CD8-positive, alpha-beta memory T cell (primary cell): ENCODE results near the gene CEACAM4. TPM values are rescaled to one million over a fixed set of nuclear protein-coding genes. Genes with fewer than 3 reads are reported as not detected.
"Not testable (repeated sequence)": the region's sequence is repeated elsewhere in the genome, so short reads cannot be mapped to it uniquely, and the experiment has no call there.

Source experiments
- CTCF ChIA-PET: fragments of 350-600 bp; sonication (Branson Sonifier 250); formaldehyde crosslinking; loops from one replicate; lab custom pipeline; 2021; ENCODE audit warnings: antibody characterized with exemption; lab: Charles Lee
- POLR2A ChIA-PET: fragments of 350-600 bp; sonication (Branson Sonifier 250); formaldehyde crosslinking; loops from one replicate; lab custom pipeline; 2021; ENCODE audit warnings: antibody characterized with exemption; lab: Charles Lee
- DNase-seq, 5 donors: peaks; one replicate each; pipeline versions ENCODE4 v3.0.0 to v3.0.0-alpha.2; 2020 to 2022; ENCODE audit warnings: mixed read lengths in 1 of 5
- H3K27ac ChIP-seq: one replicate; pipeline ENCODE4 v1.7.0; 2013; ENCODE audit warnings: low read depth, mild to moderate bottlenecking, low read length, moderate library complexity
- H3K27me3 ChIP-seq: 2 replicates; pipeline ENCODE4 v1.7.0; 2013; ENCODE audit warnings: low read length, mild to moderate bottlenecking; ENCODE audit not compliant: insufficient read depth, poor library complexity, severe bottlenecking
- H3K36me3 ChIP-seq: 2 replicates; pipeline ENCODE4 v1.7.0; 2013; ENCODE audit warnings: mild to moderate bottlenecking, low read length, moderate library complexity; ENCODE audit not compliant: insufficient read depth
- H3K4me1 ChIP-seq: 2 replicates; pipeline ENCODE4 v1.7.0; 2013; ENCODE audit warnings: mild to moderate bottlenecking, low read length, moderate library complexity; ENCODE audit not compliant: insufficient read depth
- H3K4me3 ChIP-seq: 2 replicates; pipeline ENCODE4 v1.7.0; 2013; ENCODE audit warnings: mild to moderate bottlenecking, low read length
- H3K9me3 ChIP-seq: 2 replicates; pipeline ENCODE4 v1.7.0; 2013; ENCODE audit warnings: mild to moderate bottlenecking, low read length
- H3K27ac Mint-ChIP-seq, 8 donors: one replicate each; pipeline ENCODE4 v1.8.0; 2020 to 2021; ENCODE audit warnings: mixed read lengths in 8 of 8, mild to moderate bottlenecking in 6 of 8, inconsistent platforms in 3 of 8, moderate library complexity in 3 of 8
- H3K27me3 Mint-ChIP-seq, 2 donors: one replicate each; pipeline ENCODE4 v1.8.0; 2020 to 2021; ENCODE audit warnings: mixed read lengths in 2 of 2, mild to moderate bottlenecking in 1 of 2, moderate library complexity in 1 of 2
- H3K36me3 Mint-ChIP-seq, 3 donors: one replicate each; pipeline ENCODE4 v1.8.0; 2020 to 2021; ENCODE audit warnings: mixed read lengths in 3 of 3, inconsistent platforms in 1 of 3, mild to moderate bottlenecking in 1 of 3
- H3K4me1 Mint-ChIP-seq, 3 donors: one replicate each; pipeline ENCODE4 v1.8.0; 2020 to 2021; ENCODE audit warnings: mixed read lengths in 3 of 3, inconsistent platforms in 1 of 3, mild to moderate bottlenecking in 1 of 3
- H3K4me3 Mint-ChIP-seq, 7 donors: one replicate each; pipeline ENCODE4 v1.8.0; 2020 to 2021; ENCODE audit warnings: mixed read lengths in 7 of 7, mild to moderate bottlenecking in 6 of 7, moderate library complexity in 4 of 7, inconsistent platforms in 2 of 7
- H3K9me3 Mint-ChIP-seq, 5 donors: one replicate each; pipeline ENCODE4 v1.8.0; 2020 to 2022; ENCODE audit warnings: mixed read lengths in 5 of 5, mild to moderate bottlenecking in 3 of 5, moderate library complexity in 2 of 5, inconsistent platforms in 1 of 5
- polyA plus RNA-seq: library from polyadenylated mRNA; unstranded; fragments of 300-500 nt; fragmentation: Illumina TruSeq; gene quantifications from one replicate; pipeline ENCODE4 v1.2.3, GENCODE V29; 2021
- total RNA-seq, 2 experiments: library from RNA; stranded (reverse); gene quantifications; one replicate each; pipeline ENCODE4 v1.2.3, GENCODE V29; 2021

Gene CEACAM4
- total and polyA plus RNA-seq, 3 experiments from 2014 or later, result not detected

DNA sequence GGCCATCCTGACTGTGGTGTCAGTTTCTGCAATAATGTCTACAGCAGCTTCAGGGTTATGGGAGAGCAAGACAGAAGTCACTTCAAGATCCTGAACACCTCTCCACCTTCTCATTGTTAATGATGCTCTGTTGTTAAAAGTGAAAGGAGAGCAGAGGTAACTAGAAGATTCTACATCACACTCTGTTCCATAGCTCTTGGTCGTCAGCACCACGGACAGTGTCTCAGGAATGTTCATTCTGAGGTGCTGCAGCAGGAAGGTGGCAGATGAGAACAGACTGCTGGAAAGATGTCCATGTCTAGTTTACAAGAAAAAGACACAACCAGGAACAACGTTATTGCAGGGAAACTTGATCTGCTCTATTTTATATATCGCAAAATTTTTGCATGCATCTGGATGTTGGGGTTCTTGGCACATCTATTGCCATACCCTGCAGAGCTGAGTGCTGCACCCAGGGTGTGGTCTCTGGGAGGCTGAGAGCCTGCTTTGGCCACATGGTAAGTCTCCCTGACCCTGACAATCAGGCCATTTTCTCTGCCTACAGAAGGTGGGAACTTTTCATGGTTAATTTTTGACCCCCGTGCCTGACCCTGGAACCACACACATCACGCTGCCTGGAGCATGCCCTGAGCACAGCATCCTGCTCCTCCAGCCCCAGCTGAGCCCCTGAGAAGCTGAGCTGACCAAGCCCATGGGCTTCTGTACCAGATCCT lies 38.2 kb downstream of the CEACAM4 start:
- no peaks in the 10 kb centered on the region for H3K9me3 ChIP-seq

DNA sequence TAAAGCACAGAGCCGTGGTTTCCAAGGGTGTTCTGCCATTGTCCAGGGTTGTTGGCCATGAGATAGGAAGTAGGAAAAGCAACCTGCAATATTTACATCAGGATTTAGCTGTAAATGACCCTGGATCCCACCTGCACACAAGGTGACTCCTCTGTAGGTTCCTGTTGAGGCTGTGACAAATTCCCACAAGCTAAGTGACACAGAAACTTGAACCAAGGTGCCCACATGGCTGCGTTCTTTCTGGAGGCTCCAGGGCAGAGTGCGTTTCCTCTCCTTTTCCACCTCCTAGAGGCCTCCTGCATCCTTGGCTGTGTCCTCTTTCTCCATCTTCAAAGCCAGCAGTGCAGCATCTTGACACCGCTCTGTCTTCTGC lies 39.0 kb downstream of the CEACAM4 start:
- H3K4me3 Mint-ChIP-seq, result no peak overlapping the region
- peaks cover 0 to 4% (median 0%) of the 10 kb centered on the region in 5 donors for H3K9me3 Mint-ChIP-seq
- Histone ChIP-seq H3K9me3 (no peaks in the 10 kb centered on the region), H3K36me3 (peaks cover 19% of the 10 kb centered on the region), H3K27me3 (no peaks in the 10 kb centered on the region), H3K27ac (no peak overlapping the region), H3K4me3 (no peak overlapping the region), H3K4me1 (no peaks in the 10 kb centered on the region)
- H3K27ac Mint-ChIP-seq, result peak overlapping the region in 4 of 8 donors; percentile 20 to 72 (median 46)
- peaks cover 3 to 4% of the 10 kb centered on the region in 2 donors for H3K27me3 Mint-ChIP-seq
- peaks cover 9 to 59% (median 19%) of the 10 kb centered on the region in 3 donors for H3K36me3 Mint-ChIP-seq
- H3K4me1 Mint-ChIP-seq, result no peaks in the 10 kb centered on the region
- ChIA-PET POLR2A (no interaction called here), CTCF (interaction anchor here (1.6 kb wide), 1 partner anchor 9 kb away, joined by 6 read pairs; no protein-coding TSS in a partner anchor)
- DNase-seq, result no peak

More for the DNA sequence above, 38.2 kb downstream of the CEACAM4 start:
- peak overlapping the region in 2 of 8 donors; percentile 72 to 80 for H3K27ac Mint-ChIP-seq
- Histone ChIP-seq H3K27me3 (no peaks in the 10 kb centered on the region), H3K36me3 (peaks cover 19% of the 10 kb centered on the region), H3K27ac (no peak overlapping the region), H3K4me3 (no peak overlapping the region), H3K4me1 (no peaks in the 10 kb centered on the region)
- no peak overlapping the region for H3K4me3 Mint-ChIP-seq
- H3K4me1 Mint-ChIP-seq, result no peaks in the 10 kb centered on the region
- peaks cover 3 to 12% of the 10 kb centered on the region in 2 donors for H3K27me3 Mint-ChIP-seq
- ChIA-PET CTCF (interaction anchor here (1.6 kb wide), 1 partner anchor 9 kb away, joined by 6 read pairs; no protein-coding TSS in a partner anchor), POLR2A (no interaction called here)
- H3K36me3 Mint-ChIP-seq, result peaks cover under 1 to 51% (median 11%) of the 10 kb centered on the region in 3 donors
- no peak for DNase-seq
- H3K9me3 Mint-ChIP-seq, result no peaks in the 10 kb centered on the region

DNA sequence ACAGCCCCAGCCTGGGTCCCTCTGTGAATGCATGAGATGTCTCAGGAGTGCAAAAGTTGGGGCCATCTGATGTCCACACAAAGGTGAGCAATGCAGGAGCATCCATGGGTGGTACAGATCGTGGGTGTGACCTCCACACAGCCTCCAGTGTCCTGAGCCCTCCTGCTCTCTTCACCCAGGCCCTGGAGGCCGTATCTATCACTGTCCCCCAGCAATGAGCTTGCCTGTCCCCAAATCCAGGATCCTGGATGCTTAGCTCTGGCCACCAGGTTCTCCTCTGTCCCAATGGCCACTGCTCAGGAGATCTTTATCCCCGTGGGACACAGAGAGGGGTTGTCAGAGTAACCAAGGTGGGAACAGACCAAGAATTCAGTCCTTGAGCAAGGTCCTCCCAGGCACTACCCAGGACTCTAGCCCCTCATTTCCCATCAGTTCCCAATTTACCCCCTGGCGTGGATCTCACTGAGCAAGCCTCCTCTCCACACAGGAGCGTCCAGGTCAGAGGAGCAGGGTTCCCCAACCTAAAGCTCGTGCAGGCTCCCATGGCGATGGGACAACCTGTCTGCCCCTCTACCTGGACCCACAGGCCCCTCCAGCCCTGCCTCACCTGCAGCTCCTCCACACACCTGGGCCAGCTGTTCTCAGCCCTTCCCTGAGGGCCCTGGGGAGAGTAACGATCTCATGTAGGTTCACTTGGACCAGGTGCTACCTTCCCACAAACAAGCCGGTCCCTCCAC lies 39.6 kb downstream of the CEACAM4 start:
- no peak for DNase-seq

DNA sequence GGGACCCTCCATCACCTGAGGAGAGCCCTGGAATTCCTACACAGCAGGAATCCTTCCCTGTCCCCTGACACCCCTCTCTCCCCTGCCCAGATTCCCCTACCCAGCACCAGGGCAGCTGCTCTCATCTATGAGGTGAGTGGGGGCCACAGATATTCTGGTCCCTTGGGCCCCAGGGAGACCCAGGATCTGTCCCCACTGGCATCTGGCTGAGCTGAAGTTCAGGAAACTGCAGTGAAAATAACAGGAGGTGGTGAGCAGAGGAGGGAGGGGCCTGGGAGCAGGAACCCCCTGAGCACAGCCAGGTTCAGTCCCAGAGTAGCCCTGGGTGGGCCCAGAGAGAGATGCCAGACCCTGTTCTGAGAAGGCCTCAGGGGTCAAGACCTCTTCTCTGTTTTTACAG lies 40.8 kb downstream of the CEACAM4 start:
- H3K4me3 Mint-ChIP-seq, result no peak overlapping the region
- no peaks in the 10 kb centered on the region for H3K27me3 ChIP-seq
- H3K9me3 ChIP-seq, result no peaks in the 10 kb centered on the region
- H3K4me1 ChIP-seq, result no peaks in the 10 kb centered on the region
- ChIA-PET CTCF (interaction anchor here (0.7 kb wide), 1 partner anchor 20 kb away, joined by 3 read pairs; no protein-coding TSS in a partner anchor), POLR2A (no interaction called here)
- H3K27me3 Mint-ChIP-seq, result no peaks in the 10 kb centered on the region
- no peak overlapping the region for H3K4me3 ChIP-seq
- peaks cover 24% of the 10 kb centered on the region for H3K36me3 ChIP-seq
- no peak overlapping the region for H3K27ac ChIP-seq
- H3K36me3 Mint-ChIP-seq, result peaks cover 26 to 77% (median 33%) of the 10 kb centered on the region in 3 donors
- DNase-seq, result no peak
- peaks cover 2 to 12% (median 6%) of the 10 kb centered on the region in 5 donors for H3K9me3 Mint-ChIP-seq
- H3K27ac Mint-ChIP-seq, result peak overlapping the region in 2 of 8 donors; percentile 47 to 71
- no peaks in the 10 kb centered on the region for H3K4me1 Mint-ChIP-seq

More for the DNA sequence above, 39.6 kb downstream of the CEACAM4 start:
- H3K27ac ChIP-seq, result no peak overlapping the region
- Mint-ChIP-seq H3K36me3 (peaks cover 13 to 65% (median 23%) of the 10 kb centered on the region in 3 donors), H3K4me1 (no peaks in the 10 kb centered on the region), H3K27me3 (peaks cover 1 to 2% of the 10 kb centered on the region in 2 donors), H3K27ac (peak overlapping the region in 1 of 8 donors; percentile 69), H3K9me3 (peaks cover 0 to 5% (median 0%) of the 10 kb centered on the region in 5 donors), H3K4me3 (no peak overlapping the region)
- peaks cover 19% of the 10 kb centered on the region for H3K36me3 ChIP-seq
- H3K4me1 ChIP-seq, result no peaks in the 10 kb centered on the region
- POLR2A ChIA-PET, result no interaction called here
- no peak overlapping the region for H3K4me3 ChIP-seq
- CTCF ChIA-PET, result no interaction called here
- H3K9me3 ChIP-seq, result no peaks in the 10 kb centered on the region
- H3K27me3 ChIP-seq, result no peaks in the 10 kb centered on the region

DNA sequence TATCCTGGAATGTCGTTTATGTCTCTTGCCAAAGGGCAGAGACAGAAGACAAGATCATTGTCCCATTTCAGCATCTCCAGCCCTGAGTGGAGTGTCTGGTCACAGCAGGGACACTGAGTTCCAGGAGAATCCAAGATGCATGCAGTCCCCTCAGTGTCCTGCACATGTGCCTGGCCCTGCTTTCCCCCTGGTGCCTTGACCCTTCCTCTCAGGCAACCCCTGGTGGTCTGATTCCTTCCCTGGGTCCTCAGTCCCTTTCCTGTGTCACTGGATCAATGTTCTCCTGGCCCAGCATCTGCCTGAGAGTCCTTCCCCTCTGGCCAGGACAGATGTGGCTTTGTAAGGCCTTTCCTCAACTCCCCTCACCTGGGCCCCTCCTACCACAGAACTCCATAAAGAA lies 41.9 kb downstream of the CEACAM4 start:
- H3K36me3 ChIP-seq, result peaks cover 34% of the 10 kb centered on the region
- POLR2A ChIA-PET, result no interaction called here
- CTCF ChIA-PET, result no interaction called here

DNA sequence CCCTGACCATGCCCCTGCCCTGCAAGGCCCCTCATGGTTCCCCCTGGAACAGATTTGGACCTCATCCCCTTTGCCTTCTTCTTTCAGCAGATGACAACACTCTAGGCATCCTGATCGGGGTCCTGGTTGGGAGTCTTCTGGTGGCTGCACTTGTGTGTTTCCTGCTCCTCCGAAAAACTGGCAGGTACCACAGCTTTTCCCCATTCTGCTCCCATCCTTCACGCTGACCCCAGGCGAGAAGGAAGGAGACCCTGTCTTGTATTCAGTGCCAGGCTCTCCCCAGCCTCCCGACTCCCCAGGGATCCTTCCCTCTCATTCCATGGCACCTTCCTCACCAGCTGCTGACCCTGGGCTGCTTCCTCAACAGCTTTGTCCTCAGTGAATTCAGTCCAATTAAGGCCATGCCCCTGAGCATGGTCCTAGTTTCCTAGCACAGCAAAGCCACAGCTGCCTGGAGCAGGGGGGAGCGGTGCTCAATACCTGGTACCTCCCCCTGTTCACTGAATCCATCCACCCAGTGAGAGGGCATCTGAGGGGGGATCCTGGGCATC lies 42.5 kb downstream of the CEACAM4 start:
- Mint-ChIP-seq H3K36me3 (peaks cover 39 to 94% (median 41%) of the 10 kb centered on the region in 3 donors), H3K27me3 (no peaks in the 10 kb centered on the region), H3K4me3 (no peak overlapping the region), H3K4me1 (no peaks in the 10 kb centered on the region), H3K9me3 (peaks cover 2 to 15% (median 6%) of the 10 kb centered on the region in 5 donors), H3K27ac (no peak overlapping the region)
- H3K4me1 ChIP-seq, result no peaks in the 10 kb centered on the region
- DNase-seq, result no peak
- no peaks in the 10 kb centered on the region for H3K9me3 ChIP-seq
- no peaks in the 10 kb centered on the region for H3K27me3 ChIP-seq
- POLR2A ChIA-PET, result no interaction called here
- peaks cover 40% of the 10 kb centered on the region for H3K36me3 ChIP-seq
- no peak overlapping the region for H3K27ac ChIP-seq
- CTCF ChIA-PET, result no interaction called here
- H3K4me3 ChIP-seq, result no peak overlapping the region

More for the DNA sequence above, 41.9 kb downstream of the CEACAM4 start:
- Histone ChIP-seq H3K27ac (no peak overlapping the region), H3K4me3 (no peak overlapping the region), H3K4me1 (no peaks in the 10 kb centered on the region), H3K27me3 (no peaks in the 10 kb centered on the region), H3K9me3 (no peaks in the 10 kb centered on the region)
- no peak for DNase-seq
- Mint-ChIP-seq H3K4me1 (no peaks in the 10 kb centered on the region), H3K27me3 (no peaks in the 10 kb centered on the region), H3K4me3 (no peak overlapping the region), H3K36me3 (peaks cover 37 to 88% (median 41%) of the 10 kb centered on the region in 3 donors), H3K9me3 (peaks cover 2 to 15% (median 6%) of the 10 kb centered on the region in 5 donors), H3K27ac (peak overlapping the region in 1 of 8 donors; percentile 71)

DNA sequence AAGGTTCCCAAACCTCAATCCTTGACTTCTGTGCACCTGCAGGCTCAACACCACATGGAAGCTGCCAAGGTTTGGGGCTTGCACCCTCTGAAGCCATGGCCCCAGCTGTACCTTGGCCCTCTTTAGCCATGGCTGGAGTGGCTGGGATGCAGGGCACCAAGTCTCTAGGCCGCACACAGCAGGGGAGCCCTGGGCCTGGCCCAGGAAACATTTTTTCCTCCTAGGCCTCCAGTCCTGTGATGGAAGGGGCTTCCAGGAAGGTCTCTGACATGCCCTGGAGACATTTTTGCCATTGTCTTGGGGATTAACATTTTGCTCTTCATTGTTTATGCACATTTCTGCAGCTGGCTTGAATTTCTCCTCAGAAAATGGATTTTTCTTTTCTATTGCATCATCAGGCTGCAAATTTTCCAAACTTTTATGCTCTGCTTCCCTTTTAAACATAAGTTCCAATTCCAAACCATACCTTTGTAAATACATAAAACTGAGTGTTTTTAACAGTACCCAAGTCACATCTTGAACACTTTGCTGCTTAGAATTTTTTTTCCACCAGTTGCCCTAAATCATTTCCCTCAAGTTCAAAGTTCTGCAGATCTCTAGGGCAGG lies 44.2 kb downstream of the CEACAM4 start:
- CTCF ChIA-PET, H3K9me3 ChIP-seq, H3K27me3 ChIP-seq, H3K27ac Mint-ChIP-seq, H3K4me3 ChIP-seq, POLR2A ChIA-PET, H3K27me3 Mint-ChIP-seq, H3K27ac ChIP-seq, DNase-seq, H3K4me1 Mint-ChIP-seq, H3K4me1 ChIP-seq, H3K4me3 Mint-ChIP-seq: not testable (repeated sequence)
- Mint-ChIP-seq H3K9me3 (peaks cover 2 to 15% (median 6%) of the 10 kb centered on the region in 5 donors), H3K36me3 (peaks cover 41 to 95% (median 43%) of the 10 kb centered on the region in 3 donors)
- H3K36me3 ChIP-seq, result peaks cover 53% of the 10 kb centered on the region
